GM23338 (cell line): Measurements from ENCODE around the gene ANKRD11.
"Not testable (repeated sequence)": the region's sequence is repeated elsewhere in the genome, so short reads cannot be mapped to it uniquely, and the experiment has no call there.

Source experiments
- CREB1 ChIP-seq: fragments of 250-450 bp; sonication (Bioruptor Pico); IDR thresholded peaks from 2 replicates; pipeline ENCODE4 v1.5.0; 2020; ENCODE audit warnings: low read depth, mild to moderate bottlenecking, moderate library complexity
- CTCF ChIP-seq, 2 experiments: fragments of 200-600 bp in 1 of 2; sonication (generic) in 1 of 2; conservative IDR thresholded peaks; 2 replicates each; pipeline versions ENCODE4 v1.5.1 to v1.6.1; 2016 to 2017; ENCODE audit warnings: antibody characterized with exemption in 2 of 2, low read depth in 2 of 2, mild to moderate bottlenecking in 2 of 2, moderate library complexity in 1 of 2
- ETS1 ChIP-seq: IDR thresholded peaks from 2 replicates; pipeline ENCODE4 v1.6.1; 2016; ENCODE audit warnings: antibody characterized with exemption
- EZH2 ChIP-seq: fragments of 200-600 bp; sonication (generic); IDR thresholded peaks from one replicate; pipeline ENCODE4 v1.8.0; 2017; ENCODE audit warnings: antibody characterized with exemption, mild to moderate bottlenecking, low read depth; ENCODE audit not compliant: unreplicated experiment
- EZH2phosphoT487 ChIP-seq: fragments of 200-600 bp; sonication (generic); IDR thresholded peaks from one replicate; pipeline ENCODE4 v1.8.1; 2018; ENCODE audit warnings: antibody characterized with exemption; ENCODE audit not compliant: unreplicated experiment
- JUNB ChIP-seq: IDR thresholded peaks from one replicate; pipeline ENCODE4 v1.6.1; 2016; ENCODE audit warnings: antibody characterized with exemption; ENCODE audit not compliant: unreplicated experiment
- POLR2AphosphoS5 ChIP-seq: IDR thresholded peaks from 2 replicates; pipeline ENCODE4 v1.6.1; 2016; ENCODE audit warnings: antibody characterized with exemption, low read depth
- REST ChIP-seq: IDR thresholded peaks from one replicate; pipeline ENCODE4 v1.6.1; 2018; ENCODE audit warnings: antibody characterized with exemption; ENCODE audit not compliant: unreplicated experiment
- STAT1 ChIP-seq: IDR thresholded peaks from one replicate; pipeline ENCODE4 v1.6.1; 2016; ENCODE audit warnings: antibody characterized with exemption; ENCODE audit not compliant: unreplicated experiment

- not testable (repeated sequence) for TF ChIP-seq POLR2AphosphoS5; CTCF (conservative IDR thresholded peaks at IDR 0.05; ENCODE audit: low read depth in 2 of 2); ETS1; EZH2phosphoT487; CREB1 (CRISPR knock-in tag); REST; EZH2; JUNB; STAT1
Observed at GRCh38 chr16:89461890-89462289, 28.5 kb downstream of the ANKRD11 start.
